Right renal cortex interstitium (tissue), 3 donors: ENCODE measurements around the gene SAMD10. TPM values are rescaled to one million over a fixed set of nuclear protein-coding genes. Genes with fewer than 3 reads are reported as not detected.
"Not testable (repeated sequence)": the region's sequence is repeated elsewhere in the genome, so short reads cannot be mapped to it uniquely, and the experiment has no call there.

ENCODE experiments used
- DNase-seq, 3 donors: peaks; one replicate each; pipeline ENCODE4 v3.0.0-alpha.2; 2013; ENCODE audit warnings: low read depth in 3 of 3, low spot score in 2 of 3
- polyA plus RNA-seq, 3 donors: library from polyadenylated mRNA; unstranded; fragments of 120-200 nt; gene quantifications; one replicate each; pipeline ENCODE4 v1.2.1, GENCODE V29; 2013; ENCODE audit not compliant: insufficient read length in 3 of 3

The SAMD10 gene
- polyA plus RNA-seq, 3 donors, result 6.5 to 6.7 (median 6.6) TPM

- DNase-seq, result no peak
These were observed 9.4 kb downstream of the SAMD10 start, which contains the start of gene ZNF512B for GRCh38 chr20:63969838-63970713. ZNF512B (minus strand) TSS chr20:63969930; CDS start chr20:63967950, 1,980 bp downstream.

- no peak for DNase-seq
These were observed 10.3 kb downstream of the SAMD10 start for GRCh38 chr20:63968928-63969760.

GRCh38 chr20:63968136-63968927, 11.1 kb downstream of the SAMD10 start:
- DNase-seq, result no peak

GRCh38 chr20:63967330-63968135, 11.9 kb downstream of the SAMD10 start:
- DNase-seq, result no peak

GRCh38 chr20:63966944-63967322, 12.5 kb downstream of the SAMD10 start:
- no peak for DNase-seq

- no peak for DNase-seq
These were observed 13.1 kb downstream of the SAMD10 start for GRCh38 chr20:63966172-63966943.

GRCh38 chr20:63964412-63964811, 15.0 kb downstream of the SAMD10 start:
- no peak for DNase-seq

- no peak for DNase-seq
These were observed 15.6 kb downstream of the SAMD10 start for GRCh38 chr20:63963784-63964301.

GRCh38 chr20:63963348-63963741, 16.1 kb downstream of the SAMD10 start:
- DNase-seq, result no peak

GRCh38 chr20:63962426-63963347, 16.8 kb downstream of the SAMD10 start:
- no peak for DNase-seq

GRCh38 chr20:63961664-63962425, 17.6 kb downstream of the SAMD10 start:
- DNase-seq, result no peak

- not testable (repeated sequence) for DNase-seq
These were observed 18.5 kb downstream of the SAMD10 start for GRCh38 chr20:63960654-63961621.

GRCh38 chr20:63959699-63960075, 19.8 kb downstream of the SAMD10 start:
- DNase-seq, result no peak

GRCh38 chr20:63958964-63959698, 20.3 kb downstream of the SAMD10 start:
- no peak for DNase-seq

GRCh38 chr20:63958471-63958870, 21.0 kb downstream of the SAMD10 start:
- DNase-seq, result no peak
